OCI-LY3 (cell line): ENCODE measurements around the gene RNF152.

Experiments used
- H2AFZ ChIP-seq: fragments of 200-600, 300-600 bp; shearing (Covaris generic); 2 replicates; pipeline ENCODE4 v1.6.0; 2014; ENCODE audit warnings: antibody characterized with exemption, low read depth, low read length
- H3K27ac ChIP-seq: fragments of 200-600, 300-600 bp; sonication (generic); 2 replicates; pipeline ENCODE4 v1.5.1; 2014; ENCODE audit warnings: mild to moderate bottlenecking, low read length, moderate library complexity, mixed read lengths
- H3K27me3 ChIP-seq: fragments of 200-600, 300-600 bp; sonication (generic); 2 replicates; pipeline ENCODE4 v1.6.1; 2014; ENCODE audit warnings: low read depth, low read length, mixed read lengths
- H3K36me3 ChIP-seq: fragments of 200-600, 300-600 bp; sonication (generic); replicated peaks from 2 replicates; pipeline ENCODE3; 2014; ENCODE audit warnings: low read depth, low read length, mixed read lengths
- H3K4me1 ChIP-seq: fragments of 300-600, 200-600 bp; sonication (generic); 2 replicates; pipeline ENCODE4 v1.6.1; 2014; ENCODE audit warnings: low read length, mixed read lengths
- H3K4me2 ChIP-seq: fragments of 200-600, 300-600 bp; sonication (generic); 2 replicates; pipeline ENCODE4 v1.6.1; 2014; ENCODE audit warnings: low read length, mixed read lengths
- H3K4me3 ChIP-seq: fragments of 300-600, 200-600 bp; sonication (generic); 2 replicates; pipeline ENCODE4 v1.5.1; 2014; ENCODE audit warnings: antibody characterized with exemption, mild to moderate bottlenecking, low read length, moderate library complexity
- H3K79me2 ChIP-seq: fragments of 300-600, 200-600 bp; shearing (Covaris generic); 2 replicates; pipeline ENCODE4 v1.6.1; 2014; ENCODE audit warnings: mild to moderate bottlenecking, low read length, mixed read lengths
- H3K9ac ChIP-seq: fragments of 300-600, 200-600 bp; shearing (Covaris generic); 2 replicates; pipeline ENCODE4 v1.6.0; 2014; ENCODE audit warnings: mild to moderate bottlenecking, low read length, moderate library complexity
- H3K9me3 ChIP-seq: fragments of 200-600, 300-600 bp; shearing (Covaris generic); 2 replicates; pipeline ENCODE4 v1.6.1; 2014; ENCODE audit warnings: low read length, mixed read lengths; ENCODE audit not compliant: insufficient read depth
- H4K20me1 ChIP-seq: fragments of 200-600, 300-600 bp; sonication (generic); 2 replicates; pipeline ENCODE4 v1.6.1; 2016; ENCODE audit warnings: low read length, mixed read lengths; ENCODE audit not compliant: insufficient read depth
- EZH2phosphoT487 ChIP-seq: fragments of 200-600 bp; shearing (Covaris generic); IDR thresholded peaks from 2 replicates; pipeline ENCODE4 v1.6.1; 2018; ENCODE audit warnings: antibody characterized with exemption, mixed run types, low read depth
- TF ChIP-seq, protein P1 (sequence below): fragments of 200-600, 300-600 bp; sonication (generic); IDR thresholded peaks from 2 replicates; pipeline ENCODE4 v1.5.1; 2014; ENCODE audit warnings: antibody characterized with exemption, low read length, low read depth

Gene RNF152

DNA sequence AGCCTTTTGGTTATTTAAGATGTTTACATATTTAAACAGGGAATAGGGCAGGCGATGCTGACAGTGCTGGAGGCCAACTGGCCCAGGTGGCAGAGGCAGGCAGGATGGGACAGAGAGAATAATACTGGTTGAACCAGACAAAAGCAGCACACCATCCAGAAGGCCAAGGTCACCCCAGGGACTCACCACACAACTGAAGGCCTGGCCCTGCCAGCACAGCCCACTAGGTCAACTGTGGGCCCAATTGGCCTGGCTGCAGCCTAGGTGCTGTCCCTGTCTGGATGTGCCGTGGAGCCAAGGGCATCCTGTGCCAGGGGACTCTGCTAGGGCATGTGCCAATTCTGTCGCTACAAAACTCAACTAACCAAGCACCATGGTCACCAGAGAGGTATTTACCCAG, 69.2 kb downstream of the RNF152 start:
- H3K4me1 ChIP-seq: no peaks in the 10 kb centered on the region
- no peaks in the 10 kb centered on the region for H4K20me1 ChIP-seq
- no peaks in the 10 kb centered on the region for H3K9me3 ChIP-seq
- H3K4me3 ChIP-seq: no peak overlapping the region
- no peak for TF ChIP-seq EZH2phosphoT487
- TF ChIP-seq, protein P1, sequence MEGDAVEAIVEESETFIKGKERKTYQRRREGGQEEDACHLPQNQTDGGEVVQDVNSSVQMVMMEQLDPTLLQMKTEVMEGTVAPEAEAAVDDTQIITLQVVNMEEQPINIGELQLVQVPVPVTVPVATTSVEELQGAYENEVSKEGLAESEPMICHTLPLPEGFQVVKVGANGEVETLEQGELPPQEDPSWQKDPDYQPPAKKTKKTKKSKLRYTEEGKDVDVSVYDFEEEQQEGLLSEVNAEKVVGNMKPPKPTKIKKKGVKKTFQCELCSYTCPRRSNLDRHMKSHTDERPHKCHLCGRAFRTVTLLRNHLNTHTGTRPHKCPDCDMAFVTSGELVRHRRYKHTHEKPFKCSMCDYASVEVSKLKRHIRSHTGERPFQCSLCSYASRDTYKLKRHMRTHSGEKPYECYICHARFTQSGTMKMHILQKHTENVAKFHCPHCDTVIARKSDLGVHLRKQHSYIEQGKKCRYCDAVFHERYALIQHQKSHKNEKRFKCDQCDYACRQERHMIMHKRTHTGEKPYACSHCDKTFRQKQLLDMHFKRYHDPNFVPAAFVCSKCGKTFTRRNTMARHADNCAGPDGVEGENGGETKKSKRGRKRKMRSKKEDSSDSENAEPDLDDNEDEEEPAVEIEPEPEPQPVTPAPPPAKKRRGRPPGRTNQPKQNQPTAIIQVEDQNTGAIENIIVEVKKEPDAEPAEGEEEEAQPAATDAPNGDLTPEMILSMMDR: no peak
- H2AFZ ChIP-seq: no peak overlapping the region
- no peak overlapping the region for H3K9ac ChIP-seq
- peaks cover 40% of the 10 kb centered on the region for H3K27me3 ChIP-seq
- H3K36me3 ChIP-seq: no peaks in the 10 kb centered on the region
- H3K4me2 ChIP-seq: no peak overlapping the region
- no peak overlapping the region for H3K27ac ChIP-seq
- no peaks in the 10 kb centered on the region for H3K79me2 ChIP-seq

DNA sequence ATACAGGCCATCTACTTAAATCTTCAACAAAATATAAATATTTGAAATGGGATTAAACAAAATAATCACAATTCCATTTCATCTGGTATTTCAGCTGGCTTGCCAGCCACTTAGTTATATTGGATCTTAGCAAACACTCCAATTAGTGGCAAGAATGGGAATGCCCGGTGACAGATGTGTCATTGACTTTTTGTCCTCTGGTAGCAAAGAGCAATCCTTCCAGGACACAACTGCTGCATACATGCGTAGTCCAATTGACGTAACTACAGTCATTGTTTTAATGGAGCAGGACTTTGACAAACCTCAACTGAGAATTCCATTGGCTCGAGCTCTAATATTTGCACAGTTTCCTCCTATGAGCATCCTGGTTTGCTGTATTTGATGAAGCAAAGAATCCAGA, 69.9 kb downstream of the RNF152 start:
- Histone ChIP-seq H3K27me3 (peaks cover 40% of the 10 kb centered on the region), H3K4me2 (no peak overlapping the region), H3K27ac (no peak overlapping the region), H3K9me3 (no peaks in the 10 kb centered on the region), H3K4me3 (no peak overlapping the region), H3K79me2 (no peaks in the 10 kb centered on the region), H3K9ac (no peak overlapping the region), H3K4me1 (no peaks in the 10 kb centered on the region), H2AFZ (no peak overlapping the region), H4K20me1 (no peaks in the 10 kb centered on the region), H3K36me3 (no peaks in the 10 kb centered on the region)
- TF ChIP-seq, protein P1: no peak
- no peak for TF ChIP-seq EZH2phosphoT487

DNA sequence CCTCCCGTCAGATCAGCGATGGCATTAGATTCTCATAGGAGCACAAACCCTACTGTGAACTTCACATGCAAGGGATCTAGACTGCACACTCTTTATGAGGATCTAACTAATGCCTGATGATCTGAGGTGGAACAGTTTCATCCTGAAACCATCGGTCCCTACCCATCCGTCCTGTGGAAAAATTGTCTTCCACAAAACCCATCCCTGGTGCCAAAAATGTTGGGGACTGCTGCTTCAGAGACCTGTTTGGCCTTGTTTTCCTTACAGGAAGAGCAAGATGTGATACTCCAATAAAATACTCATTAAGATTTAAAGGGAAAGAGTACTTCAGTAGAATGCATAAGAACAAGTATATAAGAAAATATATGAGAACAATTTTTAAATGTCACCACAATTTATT, 71.1 kb downstream of the RNF152 start:
- Histone ChIP-seq H3K79me2 (no peaks in the 10 kb centered on the region), H3K4me3 (no peak overlapping the region), H3K36me3 (no peaks in the 10 kb centered on the region), H3K9ac (no peak overlapping the region), H3K27ac (no peak overlapping the region), H4K20me1 (no peaks in the 10 kb centered on the region), H3K4me2 (no peak overlapping the region), H2AFZ (no peak overlapping the region), H3K9me3 (no peaks in the 10 kb centered on the region), H3K27me3 (peaks cover 38% of the 10 kb centered on the region), H3K4me1 (no peaks in the 10 kb centered on the region)
- TF ChIP-seq EZH2phosphoT487: no peak
- TF ChIP-seq, protein P1: no peak

DNA sequence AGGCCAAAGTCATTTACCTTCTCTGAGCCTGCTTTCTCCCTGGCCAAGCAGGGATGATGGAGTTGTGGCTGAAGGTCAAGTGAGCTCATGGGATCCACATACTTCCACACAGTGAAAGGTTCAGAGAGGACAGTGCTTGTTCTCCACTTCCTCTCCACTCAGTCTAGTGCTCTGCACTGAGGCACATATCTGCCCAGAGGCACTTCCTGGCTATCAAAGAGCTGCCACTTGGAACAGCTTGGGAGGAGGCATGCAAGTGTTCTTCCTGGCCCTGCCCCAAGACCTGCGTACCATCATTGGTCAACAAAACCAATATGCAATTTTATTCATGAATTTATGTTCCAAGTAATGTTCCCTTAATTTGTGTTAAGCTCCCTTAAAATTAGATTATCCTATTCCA, 71.9 kb downstream of the RNF152 start:
- Histone ChIP-seq H2AFZ (no peak overlapping the region), H3K4me2 (no peak overlapping the region), H3K4me1 (no peaks in the 10 kb centered on the region), H3K36me3 (no peaks in the 10 kb centered on the region), H3K9ac (no peak overlapping the region), H3K79me2 (no peaks in the 10 kb centered on the region), H3K4me3 (no peak overlapping the region), H3K9me3 (no peaks in the 10 kb centered on the region), H4K20me1 (no peaks in the 10 kb centered on the region), H3K27me3 (peaks cover 31% of the 10 kb centered on the region), H3K27ac (no peak overlapping the region)
- TF ChIP-seq, protein P1: no peak
- no peak for TF ChIP-seq EZH2phosphoT487
